HG03139 (cell line): ENCODE measurements around the gene COX19.

Experiments
- ATAC-seq: cut with Tn5 transposase; IDR thresholded peaks from one replicate; pipeline ENCODE4 v1.9.1; 2021; ENCODE audit not compliant: unreplicated experiment

COX19 gene

GRCh38 chr7:992709-993607 is 17.6 kb upstream of the COX19 start:
- peak; percentile 84 for ATAC-seq

- no peak for ATAC-seq
These were observed 16.6 kb upstream of the COX19 start for GRCh38 chr7:991729-992656.

- no peak for ATAC-seq
These were observed 15.8 kb upstream of the COX19 start for GRCh38 chr7:990933-991728.

GRCh38 chr7:990352-990932 is 15.1 kb upstream of the COX19 start:
- ATAC-seq, result no peak

- ATAC-seq, result no peak
These were observed 13.7 kb upstream of the COX19 start for GRCh38 chr7:988963-989529.

DNA sequence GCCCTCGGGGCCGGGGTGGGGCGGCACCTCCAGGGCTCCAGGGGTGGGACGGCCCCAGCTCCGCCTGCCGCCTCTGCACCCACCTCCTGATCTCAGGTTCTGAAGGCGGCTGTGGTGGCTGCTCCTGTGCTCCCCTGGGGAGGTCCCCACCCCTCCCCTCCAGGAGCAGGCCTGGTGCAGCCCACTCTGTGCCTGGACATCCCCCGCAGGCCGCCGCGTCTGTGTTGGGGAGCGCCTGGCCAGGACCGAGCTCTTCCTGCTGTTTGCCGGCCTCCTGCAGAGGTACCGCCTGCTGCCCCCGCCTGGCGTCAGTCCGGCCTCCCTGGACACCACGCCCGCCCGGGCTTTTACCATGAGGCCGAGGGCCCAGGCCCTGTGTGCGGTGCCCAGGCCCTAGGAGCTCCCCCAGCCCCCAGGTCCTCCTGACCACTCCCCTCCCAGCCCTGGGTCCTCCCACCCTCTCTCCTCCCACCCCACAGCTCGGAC is 13.1 kb upstream of the COX19 start:
- ATAC-seq, result no peak

DNA sequence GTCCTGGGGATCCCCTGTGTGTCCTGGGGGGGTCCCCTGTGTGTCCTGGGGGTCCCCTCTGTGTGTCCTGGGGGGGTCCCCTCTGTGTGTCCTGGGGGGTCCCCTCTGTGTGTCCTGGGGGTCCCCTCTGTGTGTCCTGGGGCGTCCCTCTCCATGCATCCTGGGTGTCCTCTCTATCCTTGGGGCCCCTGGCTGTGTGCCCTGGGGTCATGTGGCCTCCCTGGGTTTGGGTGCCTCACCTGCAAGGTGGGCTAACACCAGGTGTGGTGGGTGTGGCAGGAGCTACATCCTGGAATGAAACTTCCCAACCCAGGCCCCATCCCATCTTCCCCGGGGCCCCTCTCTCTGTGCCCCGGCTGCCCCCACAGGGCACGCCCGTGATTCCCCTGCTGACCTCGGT is 12.6 kb upstream of the COX19 start:
- no peak for ATAC-seq

- ATAC-seq, result no peak
These were observed 11.7 kb upstream of the COX19 start for GRCh38 chr7:986766-987751.

- ATAC-seq, result no peak
These were observed 10.8 kb upstream of the COX19 start for GRCh38 chr7:985915-986741.

- ATAC-seq, result no peak
These were observed 9.7 kb upstream of the COX19 start for GRCh38 chr7:985127-985416.

- no peak for ATAC-seq
These were observed 9.2 kb upstream of the COX19 start for GRCh38 chr7:984361-985126.

DNA sequence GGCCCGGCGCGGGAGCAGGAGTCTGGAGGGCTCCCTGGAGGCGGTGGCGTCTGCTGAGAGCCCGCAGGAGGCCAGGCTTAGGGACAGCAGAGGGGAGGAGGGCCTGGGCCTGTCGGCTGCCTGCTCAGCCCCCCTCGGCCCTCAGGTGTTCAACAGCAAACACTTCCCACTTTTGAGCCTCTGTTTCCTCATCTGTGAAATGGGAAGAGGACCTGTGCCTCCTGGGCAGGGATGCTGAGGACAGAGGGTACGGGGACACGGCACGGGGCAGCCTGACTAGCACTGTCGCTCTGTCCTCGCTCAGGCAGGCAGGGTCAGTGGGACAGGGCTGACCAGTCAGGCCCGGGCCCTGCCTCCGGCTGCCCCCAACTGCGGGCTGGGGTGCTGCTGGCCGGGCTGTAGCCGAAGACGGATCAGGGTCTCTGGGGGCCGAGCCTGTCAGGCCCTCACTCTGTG is 8.3 kb upstream of the COX19 start:
- ATAC-seq, result no peak

GRCh38 chr7:983004-983615 is 7.8 kb upstream of the COX19 start, which contains the start of gene CYP2W1:
TSS of gene CYP2W1 (plus strand) at chr7:983181. CDS start at chr7:983212, 31 bp downstream.
- ATAC-seq, result no peak

DNA sequence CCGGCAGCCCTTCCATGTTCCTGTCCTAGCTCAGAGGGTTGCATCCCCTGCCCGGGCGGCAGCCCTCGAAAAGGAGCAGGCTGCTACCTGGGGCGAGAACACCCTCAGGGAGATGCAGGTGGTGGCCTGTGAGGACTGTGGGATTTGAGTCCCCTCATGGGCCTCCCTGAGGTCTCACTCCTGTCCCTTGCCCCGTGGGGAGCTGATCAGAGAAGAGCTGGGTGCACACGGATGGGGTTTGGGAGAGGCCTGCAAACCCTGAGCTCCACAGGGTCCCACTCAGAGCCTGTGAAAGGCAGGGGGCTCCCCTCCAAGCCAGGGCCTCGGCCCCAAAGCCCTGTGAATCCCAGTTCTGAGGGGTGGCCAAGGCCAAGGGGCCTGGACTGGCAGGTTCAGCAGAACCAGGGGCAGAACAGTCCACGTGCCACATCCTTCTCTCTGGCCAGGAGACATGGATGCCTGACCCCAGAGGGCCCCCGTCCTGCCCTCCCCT is 7.2 kb upstream of the COX19 start:
- ATAC-seq, result no peak

DNA sequence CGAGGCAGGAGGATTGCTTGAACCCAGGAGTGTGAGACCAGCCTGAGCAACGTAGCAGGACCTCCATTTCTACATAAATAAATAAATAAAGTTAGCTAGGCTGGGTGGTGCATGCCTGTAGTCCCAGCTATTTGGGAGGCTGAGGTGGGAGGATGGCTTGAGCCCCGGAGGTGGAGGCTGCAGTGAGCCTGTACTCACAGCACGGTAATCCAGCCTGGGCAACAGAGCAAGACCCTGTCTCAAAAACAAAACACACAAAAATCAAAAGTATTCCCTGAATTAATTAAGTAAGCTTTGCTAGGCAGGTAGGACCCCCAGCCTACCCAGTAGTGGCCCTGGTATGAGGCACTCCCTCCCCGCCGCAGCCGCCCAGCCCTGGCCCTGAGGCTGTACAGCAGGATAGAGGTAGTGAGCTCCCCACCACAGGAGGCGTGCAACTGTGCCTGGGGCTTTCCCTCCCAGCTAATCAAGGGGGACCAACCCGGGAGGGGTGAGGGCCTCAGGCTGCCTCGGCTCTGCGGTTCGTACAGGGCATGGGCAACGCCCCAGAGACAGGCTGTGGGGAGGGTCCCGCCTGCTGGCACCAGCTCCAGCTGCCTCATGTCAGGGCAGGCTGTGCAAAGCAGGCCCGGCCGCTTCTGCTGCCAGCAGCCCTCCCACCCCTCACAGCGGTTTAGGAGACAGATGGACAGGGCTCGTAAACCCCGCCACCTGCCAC is 6.6 kb upstream of the COX19 start:
- ATAC-seq, result no peak

- no peak for ATAC-seq
These were observed 4.7 kb upstream of the COX19 start for GRCh38 chr7:979886-980571.
